HG02884 (cell line): ENCODE measurements around the gene CHCHD2.
"Not testable (repeated sequence)": the region's sequence is repeated elsewhere in the genome, so short reads cannot be mapped to it uniquely, and the experiment has no call there.

Source experiments
- ATAC-seq: cut with Tn5 transposase; IDR thresholded peaks from one replicate; pipeline ENCODE4 v1.9.1; 2021; ENCODE audit warnings: mild to moderate bottlenecking, moderate library complexity; ENCODE audit not compliant: unreplicated experiment

The CHCHD2 gene

GRCh38 chr7:56083150-56083785 is 23.0 kb downstream of the CHCHD2 start:
- ATAC-seq, result no peak

- ATAC-seq, result no peak
These were observed 24.5 kb downstream of the CHCHD2 start for GRCh38 chr7:56081626-56082340.

- ATAC-seq, result not testable (repeated sequence)
These were observed 25.4 kb downstream of the CHCHD2 start for GRCh38 chr7:56080726-56081435.

- no peak for ATAC-seq
These were observed 26.7 kb downstream of the CHCHD2 start for GRCh38 chr7:56079450-56080185.

- no peak for ATAC-seq
These were observed 28.1 kb downstream of the CHCHD2 start for GRCh38 chr7:56078196-56078595.

- ATAC-seq, result no peak
These were observed 28.6 kb downstream of the CHCHD2 start for GRCh38 chr7:56077681-56078080.

GRCh38 chr7:56074371-56074791 is 31.9 kb downstream of the CHCHD2 start:
- peak; percentile 86 for ATAC-seq

GRCh38 chr7:56066376-56066775 is 39.9 kb downstream of the CHCHD2 start:
- ATAC-seq, result not testable (repeated sequence)

GRCh38 chr7:56063882-56064625 is 42.2 kb downstream of the CHCHD2 start, which contains the start of gene SUMF2:
Gene SUMF2, plus strand, starts transcription at chr7:56064286. Its CDS starts 26 bp downstream, at chr7:56064312.
- ATAC-seq, result peak; percentile 66

GRCh38 chr7:56063500-56063881 is 42.8 kb downstream of the CHCHD2 start:
- ATAC-seq, result no peak

GRCh38 chr7:56062382-56062781 is 43.9 kb downstream of the CHCHD2 start:
- no peak for ATAC-seq

GRCh38 chr7:56053993-56054392 is 52.3 kb downstream of the CHCHD2 start:
- ATAC-seq, result no peak

- no peak for ATAC-seq
These were observed 52.9 kb downstream of the CHCHD2 start for GRCh38 chr7:56053379-56053778.
